ENCODE results near the gene FAF1. TPM values are rescaled to one million over a fixed set of nuclear protein-coding genes. Genes with fewer than 3 reads are reported as not detected.

The FAF1 gene
- total and polyA plus RNA-seq, 9 of the 15 experiments (the other 6 are each of a cell fraction or from before 2014, with no cell fraction given), result 48.7 to 225 (median 118) TPM

GRCh38 chr1:50393522-50394120, 566.4 kb downstream of the FAF1 start (continued):
- TF ChIP-seq HMGXB4 (CRISPR knock-in tag; IDR thresholded peaks at IDR 0.05) (no peak), CBX8 (IDR thresholded peaks at IDR 0.05; ENCODE audit: borderline replicate concordance, extremely low read depth, low read depth, low read length, poor library complexity, severe bottlenecking) (no peak), GTF2B (IDR thresholded peaks at IDR 0.05; ENCODE audit: extremely low read depth, insufficient read length) (no peak)

Small RNAs within 50 kb of the gene (small RNA-seq; reads per million reads assigned to genes)
- gene RNU6-1026P, result not detected

Other genes with a start within 250 kb of the FAF1 start
- gene CDKN2C, start 10.0 kb upstream of the FAF1 start, total RNA-seq (2014; rRNA removed), result 74.3 and 82.0 TPM in 2 replicates
- gene CDKN2C, start 10.0 kb upstream of the FAF1 start, total RNA-seq (2014; rRNA removed; fragmentation: Illumina TruSeq; extraction: Trizol), result 38.2 and 41.3 TPM in 2 replicates
- 64.5 and 67.1 TPM in 2 replicates for gene CDKN2C, start 10.0 kb upstream of the FAF1 start, total RNA-seq (2015; rRNA removed; fragmentation: Illumina TruSeq; extraction: Trizol)
- 56.7 and 62.2 TPM in 2 replicates for gene CDKN2C, start 10.0 kb upstream of the FAF1 start, total RNA-seq (2021)
- 27.0 and 28.5 TPM in 2 replicates for gene CDKN2C, start 10.0 kb upstream of the FAF1 start, polyA plus RNA-seq (2011; rRNA removed)
- 40.5 and 45.9 TPM in 2 replicates for gene CDKN2C, start 10.0 kb upstream of the FAF1 start, polyA plus RNA-seq (2014; fragmentation: Illumina TruSeq; extraction: Trizol)
- gene CDKN2C, start 10.0 kb upstream of the FAF1 start, polyA plus RNA-seq (2014; fragmentation: Nextera tagmentation; extraction: Ambion mirVana), result 10 to 100 TPM; 11.9 to 18.2 TPM
- gene CDKN2C, start 10.0 kb upstream of the FAF1 start, polyA plus RNA-seq (2014; rRNA removed), result 56.3 and 56.4 TPM in 2 replicates
- not detected in 2 replicates for gene C1orf185, start 142.0 kb upstream of the FAF1 start, total RNA-seq (2014; rRNA removed)
- gene C1orf185, start 142.0 kb upstream of the FAF1 start, total RNA-seq (2014; rRNA removed; fragmentation: Illumina TruSeq; extraction: Trizol), result not detected in 2 replicates
- gene C1orf185, start 142.0 kb upstream of the FAF1 start, total RNA-seq (2015; rRNA removed; fragmentation: Illumina TruSeq; extraction: Trizol), result not detected in 2 replicates
- not detected in 2 replicates for gene C1orf185, start 142.0 kb upstream of the FAF1 start, total RNA-seq (2021)
- not detected in 2 replicates for gene C1orf185, start 142.0 kb upstream of the FAF1 start, polyA plus RNA-seq (2011; rRNA removed)
- gene C1orf185, start 142.0 kb upstream of the FAF1 start, polyA plus RNA-seq (2014; fragmentation: Illumina TruSeq; extraction: Trizol), result not detected in 2 replicates
- gene C1orf185, start 142.0 kb upstream of the FAF1 start, polyA plus RNA-seq (2014; fragmentation: Nextera tagmentation; extraction: Ambion mirVana), result not detected
- not detected in 2 replicates for gene C1orf185, start 142.0 kb upstream of the FAF1 start, polyA plus RNA-seq (2014; rRNA removed)

All from K562 (cell line).